A673 (cell line): ENCODE data around the gene LCAT.

Source experiments
- CTCF ChIP-seq: fragments of 300-800, 200-600 bp; sonication (generic); conservative IDR thresholded peaks from 2 replicates; pipeline ENCODE4 v1.5.1; 2017; ENCODE audit warnings: low read depth, mild to moderate bottlenecking, antibody characterized with exemption, low read length, moderate library complexity, mixed read lengths
- EZH2 ChIP-seq: fragments of 200-600 bp; sonication (generic); IDR thresholded peaks from 2 replicates; pipeline ENCODE4 v1.6.1; 2017; ENCODE audit warnings: borderline replicate concordance, low read depth, mild to moderate bottlenecking, mixed read lengths, antibody characterized with exemption, low read length; ENCODE audit not compliant: poor library complexity, severe bottlenecking

- TF ChIP-seq CTCF (no peak), EZH2 (no peak)
These were observed at the start of gene LCAT for GRCh38 chr16:67943619-67944504.
